Endothelial cell of umbilical vein (primary cell): ENCODE data around the gene ARHGAP18. TPM values are rescaled to one million over a fixed set of nuclear protein-coding genes. Genes with fewer than 3 reads are reported as not detected.

Experiments
- BruUV-seq: library from RNA; stranded (reverse); fragments of 400-500 nt; replicated peaks from 2 replicates; lab custom pipeline; 2021; lab: Mats Ljungman, UMichigan
- CTCF ChIA-PET: fragments of 300-600, 350-600 bp; sonication (Branson Sonifier 250); formaldehyde crosslinking; loops from one replicate; lab custom pipeline; 2021; ENCODE audit warnings: antibody characterized with exemption, inconsistent platforms; lab: Charles Lee
- POLR2A ChIA-PET: fragments of 300-600, 350-600 bp; sonication (Branson Sonifier 250); formaldehyde crosslinking; loops from one replicate; lab custom pipeline; 2021; ENCODE audit warnings: antibody characterized with exemption, inconsistent platforms; lab: Charles Lee
- DNase-seq: peaks from one replicate; pipeline ENCODE4 v3.0.0-alpha.2; 2011; ENCODE audit warnings: low read depth, low spot score
- FAIRE-seq: peaks from 2 replicates; lab custom pipeline; 2011; peaks lifted over from hg19 to GRCh38; lab: Jason Lieb, UNC
- H2AFZ ChIP-seq: 2 replicates; pipeline ENCODE4 v1.6.0; 2012; ENCODE audit warnings: low read depth, low read length, control low read depth, inconsistent platforms
- H3K27ac ChIP-seq: 2 replicates; pipeline ENCODE4 v1.5.1; 2011; ENCODE audit warnings: low read depth, mild to moderate bottlenecking, control low read depth, low read length, moderate library complexity; ENCODE audit not compliant: insufficient read depth
- H3K27me3 ChIP-seq, 2 experiments: 2 replicates each; pipeline versions ENCODE4 v1.6.0 to v1.6.1; 2011; ENCODE audit warnings: low read length in 2 of 2, mixed read lengths in 1 of 2; ENCODE audit not compliant: control insufficient read depth in 2 of 2, insufficient read depth in 2 of 2
- H3K36me3 ChIP-seq, 2 experiments: 2 replicates in 1 of 2; 3 replicates in 1 of 2; pipeline ENCODE4 v1.5.1; 2011; ENCODE audit warnings: low read length in 2 of 2, mild to moderate bottlenecking in 1 of 2, moderate library complexity in 1 of 2; ENCODE audit not compliant: control insufficient read depth in 2 of 2, insufficient read depth in 2 of 2; ENCODE audit errors: extremely low read depth in 1 of 2
- H3K4me1 ChIP-seq: 3 replicates; pipeline ENCODE4 v1.5.1; 2011; ENCODE audit warnings: mild to moderate bottlenecking, low read length; ENCODE audit not compliant: control insufficient read depth, insufficient read depth; ENCODE audit errors: extremely low read depth
- H3K4me2 ChIP-seq: 2 replicates; pipeline ENCODE4 v1.6.1; 2011; ENCODE audit warnings: low read length, control low read depth, mixed read lengths; ENCODE audit not compliant: insufficient read depth
- H3K4me3 ChIP-seq, 3 experiments: fragments of 200-600 bp in 1 of 3; sonication (generic), shearing (Covaris generic) in 1 of 3; replicated peaks in 1 of 3; 2 replicates each; pipeline ENCODE4 v1.5.1; 2011 to 2016; ENCODE audit warnings: control low read depth in 3 of 3, low read length in 3 of 3, mild to moderate bottlenecking in 2 of 3, inconsistent platforms in 1 of 3, low read depth in 1 of 3, moderate library complexity in 1 of 3; ENCODE audit not compliant: insufficient read depth in 1 of 3
- H3K79me2 ChIP-seq: 2 replicates; pipeline ENCODE4 v1.6.0; 2012; ENCODE audit warnings: low read length, inconsistent platforms; ENCODE audit not compliant: control insufficient read depth, insufficient read depth
- H3K9ac ChIP-seq: replicated peaks from 2 replicates; pipeline ENCODE3; 2011; ENCODE audit warnings: low read length, control low read depth; ENCODE audit not compliant: insufficient read depth; ENCODE audit errors: extremely low read depth
- H3K9me1 ChIP-seq: replicated peaks from 3 replicates; pipeline ENCODE4 v1.6.0; 2011; ENCODE audit warnings: mild to moderate bottlenecking, low read length; ENCODE audit not compliant: control insufficient read depth, insufficient read depth; ENCODE audit errors: extremely low read depth
- H3K9me3 ChIP-seq: replicated peaks from 2 replicates; pipeline ENCODE4 v1.5.1; 2012; ENCODE audit warnings: low read length, inconsistent platforms; ENCODE audit not compliant: control insufficient read depth, insufficient read depth
- H4K20me1 ChIP-seq: replicated peaks from 2 replicates; pipeline ENCODE3; 2011; ENCODE audit warnings: mild to moderate bottlenecking, low read length; ENCODE audit not compliant: control insufficient read depth, insufficient read depth; ENCODE audit errors: extremely low read depth
- CTCF ChIP-seq, 2 donors: IDR thresholded peaks; 1 replicate in 1 of 2; 2 replicates in 1 of 2; pipeline ENCODE4 v1.5.1; 2011; ENCODE audit warnings: low read length in 2 of 2, mild to moderate bottlenecking in 2 of 2, moderate library complexity in 2 of 2, control low read depth in 1 of 2, inconsistent platforms in 1 of 2, low read depth in 1 of 2; ENCODE audit not compliant: insufficient read depth in 1 of 2; ENCODE audit errors: extremely low read depth in 1 of 2
- EZH2 ChIP-seq: IDR thresholded peaks from 2 replicates; pipeline ENCODE4 v1.6.1; 2012; ENCODE audit warnings: borderline replicate concordance, low read depth, mild to moderate bottlenecking, moderate library complexity, low read length, inconsistent platforms; ENCODE audit not compliant: severe bottlenecking
- GATA2 ChIP-seq: IDR thresholded peaks from 2 replicates; pipeline ENCODE4 v1.7.0; 2011; ENCODE audit warnings: low read depth, mild to moderate bottlenecking, moderate library complexity, mixed read lengths, low read length; ENCODE audit not compliant: insufficient read length, insufficient read depth
- JUN ChIP-seq: IDR thresholded peaks from 2 replicates; pipeline ENCODE4 v1.6.1; 2011; ENCODE audit warnings: borderline replicate concordance, low read depth; ENCODE audit not compliant: insufficient read length, insufficient read depth
- MYC ChIP-seq: IDR thresholded peaks from one replicate; pipeline ENCODE4 v1.6.1; 2011; ENCODE audit warnings: mild to moderate bottlenecking, low read depth, low read length
- POLR2A ChIP-seq: IDR thresholded peaks from 2 replicates; pipeline ENCODE4 v1.6.1; 2012; ENCODE audit warnings: low read depth, mild to moderate bottlenecking, control low read depth, low read length
- dilution Hi-C: fragments of 300-500 bp; cut with MboI; formaldehyde crosslinking; loops from one replicate; pipeline ENCODE4 v1.15.0; 2019; ENCODE audit warnings: low sequenced_read_pairs; ENCODE audit not compliant: extremely low pct_ligation_motif_present
- intact Hi-C: fragments of 100-400 bp; cut with micrococcal nuclease; formaldehyde crosslinking; loops from one replicate; pipeline ENCODE4 v1.10.0; 2022
- polyA plus RNA-seq, 4 experiments: library from polyadenylated mRNA; depleted of rRNA in 3 of 4; stranded (reverse) in 3 of 4; unstranded in 1 of 4; fragments of >200 nt; gene quantifications; 2 replicates each; pipeline versions ENCODE4 v1.2.1 to v1.2.3, GENCODE V29; 2011 to 2012; ENCODE audit warnings: missing spikeins in 1 of 4
- total RNA-seq: library from RNA; stranded (reverse); gene quantifications from 2 replicates; pipeline ENCODE4 v1.2.3, GENCODE V29; 2021
- TF ChIP-seq, protein P1 (sequence below): IDR thresholded peaks from 2 replicates; pipeline ENCODE4 v1.6.1; 2011; ENCODE audit not compliant: insufficient read depth, insufficient read length

Gene ARHGAP18
- total and polyA plus RNA-seq, 2 donors (not counting 3 experiments of a cell fraction or from before 2014, with no cell fraction given): 13.1 to 86.1 TPM

- ChIA-PET CTCF (interaction anchor here (0.7 to 1.2 kb wide), 4 partner anchors 12 to 320 kb away, joined by 3 to 4 read pairs (median 3); no protein-coding TSS in a partner anchor), POLR2A (interaction anchor here (0.8 kb wide), 1 partner anchor 8 kb away, joined by 4 read pairs; the partner anchor contains the start of gene ARHGAP18)
- H3K9ac ChIP-seq: peak overlapping the region; percentile 20
- intact Hi-C loops: loop anchor here (1.0 to 2.0 kb wide), 2 partner anchors 17 to 29 kb away; no protein-coding TSS in a partner anchor
- no peaks in the 10 kb centered on the region for H3K9me1 ChIP-seq
- peak overlapping the region; percentile 66 for H3K27ac ChIP-seq
- no peak overlapping the region for H3K4me3 ChIP-seq
- H2AFZ ChIP-seq: no peak overlapping the region
- TSS peak; percentile 92 for BruUV-seq
- peaks cover 2% of the 10 kb centered on the region for H4K20me1 ChIP-seq
- peaks cover 86% of the 10 kb centered on the region for H3K79me2 ChIP-seq
- no peaks in the 10 kb centered on the region for H3K27me3 ChIP-seq
- peak overlapping the region; percentile 27 for H3K4me2 ChIP-seq
- peaks cover 1 to 8% of the 10 kb centered on the region in 2 experiments for H3K36me3 ChIP-seq
- FAIRE-seq (peak; percentile 49), DNase-seq (no peak)
- no peaks in the 10 kb centered on the region for H3K9me3 ChIP-seq
- dilution Hi-C loops: no loop called here
- TF ChIP-seq POLR2A (peak; percentile 27), JUN (no peak)
- H3K4me1 ChIP-seq: peaks cover 66% of the 10 kb centered on the region
Measured at GRCh38 chr6:129701721-129702455, 8.1 kb downstream of the ARHGAP18 start.

DNA sequence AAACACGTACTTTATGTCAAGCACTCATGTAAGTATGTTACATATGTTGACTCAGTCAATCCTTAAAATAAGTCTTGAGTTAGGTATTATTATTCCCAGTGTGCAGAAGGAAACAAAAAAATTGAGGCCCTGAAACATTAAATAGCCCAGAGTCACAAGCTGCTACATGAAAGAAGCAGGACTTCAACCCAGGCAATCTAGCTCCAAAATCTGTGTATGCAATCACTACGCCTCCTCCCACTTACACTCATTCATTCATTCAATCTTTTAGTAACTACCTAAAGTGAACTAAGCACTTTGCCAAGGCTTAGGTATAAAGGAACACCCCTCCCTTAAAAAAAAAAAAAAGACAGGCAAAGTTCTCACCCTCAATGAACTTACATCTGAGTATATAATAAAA lies 9.3 kb downstream of the ARHGAP18 start:
- dilution Hi-C loops (no loop called here), intact Hi-C loops (loop anchor here (1.0 to 2.0 kb wide), 2 partner anchors 16 to 27 kb away; no protein-coding TSS in a partner anchor)
- TF ChIP-seq POLR2A: no peak
- TF ChIP-seq JUN: no peak
- TF ChIP-seq MYC: no peak
- no peak for TF ChIP-seq CTCF (IDR thresholded peaks at IDR 0.05; ENCODE audit: extremely low read depth in 1 of 2, insufficient read depth in 1 of 2, low read depth in 1 of 2, low read length in 2 of 2)
- TF ChIP-seq GATA2: no peak
- TF ChIP-seq, protein P1, sequence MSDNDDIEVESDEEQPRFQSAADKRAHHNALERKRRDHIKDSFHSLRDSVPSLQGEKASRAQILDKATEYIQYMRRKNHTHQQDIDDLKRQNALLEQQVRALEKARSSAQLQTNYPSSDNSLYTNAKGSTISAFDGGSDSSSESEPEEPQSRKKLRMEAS: no peak
- no peak for TF ChIP-seq EZH2
- Histone ChIP-seq H2AFZ (no peak overlapping the region), H3K9ac (peak overlapping the region; percentile 28), H3K4me1 (peaks cover 71% of the 10 kb centered on the region), H3K27ac (peak overlapping the region; percentile 66), H4K20me1 (peaks cover 3% of the 10 kb centered on the region), H3K4me3 (no peak overlapping the region), H3K9me1 (no peaks in the 10 kb centered on the region), H3K4me2 (peak overlapping the region; percentile 49), H3K27me3 (no peaks in the 10 kb centered on the region), H3K9me3 (no peaks in the 10 kb centered on the region), H3K36me3 (peaks cover 1 to 11% of the 10 kb centered on the region in 2 experiments), H3K79me2 (peaks cover 88% of the 10 kb centered on the region)
- TSS peak; percentile 12 for BruUV-seq
- ChIA-PET CTCF (interaction anchor here (1.2 to 2.2 kb wide), 4 partner anchors 9 to 49 kb away, joined by 3 to 13 read pairs (median 6); partner anchors contain the start of gene ARHGAP18), POLR2A (interaction anchor here (1.4 to 1.5 kb wide), 2 partner anchors 9 to 16 kb away, joined by 5 to 12 read pairs; partner anchors contain the start of gene ARHGAP18)
- no peak for DNase-seq
- no peak for FAIRE-seq
